HEK293T (cell line): ENCODE results near the gene ACBD3.

Experiments used
- CTCF ChIA-PET: fragments of 350-600 bp; formaldehyde crosslinking; extraction: SDS; loops from one replicate; lab custom pipeline; 2021; ENCODE audit warnings: antibody characterized with exemption, inconsistent platforms; lab: Yijun Ruan, JAX
- POLR2A ChIA-PET: fragments of 350-600 bp; formaldehyde crosslinking; extraction: SDS; loops from one replicate; lab custom pipeline; 2020; ENCODE audit warnings: antibody characterized with exemption, inconsistent platforms; lab: Yijun Ruan, JAX
- DNase-seq: peaks from one replicate; pipeline ENCODE4 v3.0.0; 2012; ENCODE audit warnings: mixed read lengths; ENCODE audit errors: extremely low spot score
- ARNT ChIP-seq: fragments of 450-650 bp; IDR thresholded peaks from 2 replicates; pipeline ENCODE4 v1.6.1; 2017; ENCODE audit warnings: mild to moderate bottlenecking
- BHLHE40 ChIP-seq: fragments of 450-650 bp; IDR thresholded peaks from 2 replicates; pipeline ENCODE4 v1.6.1; 2016; ENCODE audit warnings: mild to moderate bottlenecking, moderate library complexity, borderline replicate concordance
- CTBP1 ChIP-seq: fragments of 450-650 bp; IDR thresholded peaks from 2 replicates; pipeline ENCODE4 v1.6.1; 2016; ENCODE audit warnings: borderline replicate concordance
- ELF4 ChIP-seq: fragments of 450-650 bp; IDR thresholded peaks from 2 replicates; pipeline ENCODE4 v1.6.1; 2017; ENCODE audit warnings: antibody characterized with exemption
- FOXA1 ChIP-seq: fragments of 450-650 bp; IDR thresholded peaks from 2 replicates; pipeline ENCODE4 v1.6.1; 2016; ENCODE audit warnings: mild to moderate bottlenecking
- FOXK2 ChIP-seq: fragments of 450-650 bp; IDR thresholded peaks from 2 replicates; pipeline ENCODE4 v1.6.1; 2016; ENCODE audit warnings: mild to moderate bottlenecking
- FOXM1 ChIP-seq: fragments of 450-650 bp; IDR thresholded peaks from 2 replicates; pipeline ENCODE4 v1.6.1; 2017; ENCODE audit warnings: mild to moderate bottlenecking, borderline replicate concordance
- HDGF ChIP-seq: fragments of 450-650 bp; IDR thresholded peaks from 2 replicates; pipeline ENCODE4 v1.6.1; 2017; ENCODE audit warnings: antibody characterized with exemption, borderline replicate concordance
- L3MBTL2 ChIP-seq: fragments of 450-650 bp; conservative IDR thresholded peaks from 2 replicates; pipeline ENCODE4 v1.6.1; 2016; ENCODE audit warnings: mild to moderate bottlenecking
- LEF1 ChIP-seq: fragments of 450-650 bp; IDR thresholded peaks from 2 replicates; pipeline ENCODE4 v1.6.1; 2017; ENCODE audit warnings: mild to moderate bottlenecking, borderline replicate concordance
- NFRKB ChIP-seq: fragments of 450-650 bp; IDR thresholded peaks from 2 replicates; pipeline ENCODE4 v1.6.1; 2016; ENCODE audit warnings: mild to moderate bottlenecking, moderate library complexity
- SP1 ChIP-seq: fragments of 450-650 bp; IDR thresholded peaks from 2 replicates; pipeline ENCODE4 v1.6.1; 2017
- SUZ12 ChIP-seq: fragments of 450-650 bp; IDR thresholded peaks from 2 replicates; pipeline ENCODE4 v1.6.1; 2016; ENCODE audit warnings: mild to moderate bottlenecking
- TARDBP ChIP-seq: fragments of 450-650 bp; IDR thresholded peaks from 2 replicates; pipeline ENCODE4 v1.6.1; 2016
- ZNF384 ChIP-seq: fragments of 450-650 bp; IDR thresholded peaks from 2 replicates; pipeline ENCODE4 v1.6.1; 2016
- TF ChIP-seq, protein P1 (sequence below): fragments of 450-650 bp; IDR thresholded peaks from 2 replicates; pipeline ENCODE4 v1.6.1; 2016

The ACBD3 gene

DNA sequence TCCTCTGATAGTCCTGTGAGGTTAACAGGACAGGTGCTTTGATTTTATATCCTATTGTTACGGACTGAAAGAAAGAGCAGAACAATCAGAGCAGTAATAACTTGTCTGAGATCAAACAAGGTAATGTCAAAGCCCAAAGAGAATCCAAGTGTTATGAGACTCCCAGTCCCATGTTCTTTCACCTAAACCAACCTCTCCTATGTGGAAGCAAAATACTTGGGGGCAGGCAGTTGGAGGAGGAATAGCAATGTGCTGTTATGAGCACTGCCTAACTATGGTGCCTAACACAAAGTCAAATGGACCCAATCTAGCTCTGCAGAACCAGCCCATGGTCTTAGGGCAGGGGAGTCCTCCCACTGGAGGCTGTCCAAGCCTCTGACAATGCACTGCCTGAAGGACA lies 28.1 kb downstream of the ACBD3 start:
- ChIA-PET CTCF (no interaction called here), POLR2A (no interaction called here)
- no peak for TF ChIP-seq NFRKB
- TF ChIP-seq ZNF384 = no peak
- no peak for TF ChIP-seq FOXA1
- TF ChIP-seq, protein P1, sequence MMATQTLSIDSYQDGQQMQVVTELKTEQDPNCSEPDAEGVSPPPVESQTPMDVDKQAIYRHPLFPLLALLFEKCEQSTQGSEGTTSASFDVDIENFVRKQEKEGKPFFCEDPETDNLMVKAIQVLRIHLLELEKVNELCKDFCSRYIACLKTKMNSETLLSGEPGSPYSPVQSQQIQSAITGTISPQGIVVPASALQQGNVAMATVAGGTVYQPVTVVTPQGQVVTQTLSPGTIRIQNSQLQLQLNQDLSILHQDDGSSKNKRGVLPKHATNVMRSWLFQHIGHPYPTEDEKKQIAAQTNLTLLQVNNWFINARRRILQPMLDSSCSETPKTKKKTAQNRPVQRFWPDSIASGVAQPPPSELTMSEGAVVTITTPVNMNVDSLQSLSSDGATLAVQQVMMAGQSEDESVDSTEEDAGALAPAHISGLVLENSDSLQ = no peak
- TF ChIP-seq FOXK2 = no peak
- DNase-seq = no peak

DNA sequence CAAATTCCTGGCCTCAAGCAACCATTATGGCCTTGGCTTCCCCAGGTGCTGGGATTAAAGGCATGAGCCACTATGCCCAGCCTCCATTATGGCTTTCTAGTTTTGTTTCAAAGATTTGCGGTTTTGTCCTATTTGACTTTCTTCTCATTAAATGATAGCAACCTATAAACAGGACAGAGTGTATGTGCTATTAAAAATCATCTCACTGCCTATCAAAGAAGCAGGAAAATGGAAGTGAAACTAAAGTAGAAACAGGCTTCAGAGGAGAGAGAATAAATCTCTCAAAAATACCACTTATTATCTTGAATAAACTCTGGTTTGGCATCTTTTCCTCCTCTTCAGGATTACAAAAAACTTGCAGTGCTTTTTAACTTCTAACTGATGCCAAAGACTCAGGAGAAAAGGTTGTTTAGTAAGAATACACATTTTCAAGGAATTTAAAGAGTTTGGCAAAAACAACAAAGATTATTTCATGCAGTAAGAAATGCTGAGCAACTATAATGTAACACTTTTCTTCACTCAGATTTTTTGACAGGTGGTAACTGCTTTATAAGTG lies 28.7 kb downstream of the ACBD3 start:
- ChIA-PET POLR2A (no interaction called here), CTCF (no interaction called here)
- TF ChIP-seq SUZ12 = no peak
- no peak for TF ChIP-seq L3MBTL2
- no peak for TF ChIP-seq FOXK2
- TF ChIP-seq FOXM1 = no peak
- no peak for TF ChIP-seq BHLHE40
- TF ChIP-seq FOXA1 = no peak
- no peak for TF ChIP-seq LEF1
- no peak for TF ChIP-seq ELF4
- no peak for TF ChIP-seq NFRKB
- no peak for TF ChIP-seq ARNT
- DNase-seq = no peak

DNA sequence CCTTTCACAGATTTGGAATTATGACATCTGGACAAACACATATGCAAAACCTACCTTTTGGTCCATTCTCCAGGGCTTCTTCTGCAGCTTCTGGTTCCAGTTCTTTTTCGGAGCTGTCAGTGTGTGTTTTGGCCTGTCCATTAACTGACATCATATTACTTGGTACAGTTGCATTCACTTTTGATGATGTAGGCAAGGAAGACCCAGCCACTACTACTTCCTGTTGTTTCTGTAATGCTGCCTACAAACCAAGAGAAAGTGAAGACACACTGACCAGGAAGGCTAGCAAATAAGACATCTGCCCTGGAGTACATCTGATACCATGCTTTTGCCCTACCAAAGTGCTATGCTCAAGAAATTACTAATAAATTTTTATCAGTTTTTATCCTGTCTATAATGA lies 31.9 kb downstream of the ACBD3 start:
- ChIA-PET CTCF (interaction anchor here (1.1 kb wide), 1 partner anchor 167 kb away, joined by 3 read pairs; no protein-coding TSS in a partner anchor), POLR2A (interaction anchor here (0.8 kb wide), 1 partner anchor 30 kb away, joined by 4 read pairs; no protein-coding TSS in a partner anchor)

DNA sequence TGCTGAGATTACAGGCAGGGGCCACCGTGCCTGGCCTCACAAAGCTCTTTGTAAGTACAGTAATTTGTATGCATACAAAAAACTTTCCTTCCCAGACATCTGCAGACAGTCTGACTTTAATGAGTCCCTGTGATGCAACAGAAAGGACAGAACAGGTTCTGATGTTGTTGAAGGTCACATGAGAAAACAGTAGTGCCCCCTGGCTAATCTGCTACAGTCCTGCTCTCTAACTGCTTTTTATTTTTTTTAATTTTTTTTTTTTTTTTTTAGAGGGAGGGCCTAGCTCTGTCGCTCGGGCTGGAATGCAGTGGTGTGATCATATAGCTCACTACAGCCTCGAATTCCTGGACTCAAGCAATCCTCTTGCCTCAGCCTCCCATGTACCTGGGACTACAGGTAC lies 36.7 kb downstream of the ACBD3 start:
- DNase-seq = no peak
- CTCF ChIA-PET = interaction anchor here (0.7 to 1.6 kb wide), 4 partner anchors 15 to 189 kb away, joined by 4 to 6 read pairs (median 4); no protein-coding TSS in a partner anchor
- TF ChIP-seq SP1 (no peak), ZNF384 (peak; percentile 90)
- POLR2A ChIA-PET = no interaction called here

More for the DNA sequence above, 31.9 kb downstream of the ACBD3 start:
- no peak for DNase-seq
- TF ChIP-seq TARDBP = no peak
- TF ChIP-seq LEF1 = no peak
- TF ChIP-seq ELF4 = no peak
- TF ChIP-seq L3MBTL2 = no peak
- no peak for TF ChIP-seq FOXA1
- no peak for TF ChIP-seq ZNF384
- no peak for TF ChIP-seq CTBP1
- TF ChIP-seq NFRKB = no peak

DNA sequence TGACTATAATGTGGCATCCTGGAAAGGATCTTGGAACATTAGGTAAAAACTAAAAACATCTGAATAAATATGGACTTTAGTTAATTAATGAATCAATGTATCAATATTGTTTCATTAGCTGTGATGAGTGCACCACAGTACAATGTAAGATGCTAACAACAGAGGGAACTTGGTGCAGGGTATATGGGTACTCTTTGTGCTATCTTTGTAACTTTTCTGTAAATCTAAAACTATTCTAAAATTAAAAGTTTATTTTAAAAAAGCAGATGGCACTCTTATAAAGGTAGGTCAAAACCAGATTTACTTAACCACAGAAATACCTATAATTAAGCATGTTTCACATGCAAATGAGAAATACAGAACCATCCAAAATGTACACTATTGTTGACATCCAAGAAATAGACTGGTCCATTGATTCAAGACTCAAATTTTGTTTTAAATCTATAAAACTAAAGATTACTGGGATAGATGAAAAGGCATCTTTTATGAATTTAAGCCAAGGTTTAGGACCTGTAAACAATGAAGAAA lies 38.4 kb downstream of the ACBD3 start:
- CTCF ChIA-PET = no interaction called here
- POLR2A ChIA-PET = interaction anchor here (0.7 kb wide), 1 partner anchor 12 kb away, joined by 3 read pairs; no protein-coding TSS in a partner anchor
- TF ChIP-seq FOXK2 (no peak), NFRKB (no peak), ELF4 (no peak), CTBP1 (no peak), HDGF (no peak), TARDBP (no peak), FOXM1 (no peak), BHLHE40 (no peak), L3MBTL2 (no peak), SP1 (no peak), FOXA1 (no peak), LEF1 (no peak), ARNT (no peak), SUZ12 (no peak), ZNF384 (no peak)
- TF ChIP-seq, protein P1 = no peak
- DNase-seq = no peak

DNA sequence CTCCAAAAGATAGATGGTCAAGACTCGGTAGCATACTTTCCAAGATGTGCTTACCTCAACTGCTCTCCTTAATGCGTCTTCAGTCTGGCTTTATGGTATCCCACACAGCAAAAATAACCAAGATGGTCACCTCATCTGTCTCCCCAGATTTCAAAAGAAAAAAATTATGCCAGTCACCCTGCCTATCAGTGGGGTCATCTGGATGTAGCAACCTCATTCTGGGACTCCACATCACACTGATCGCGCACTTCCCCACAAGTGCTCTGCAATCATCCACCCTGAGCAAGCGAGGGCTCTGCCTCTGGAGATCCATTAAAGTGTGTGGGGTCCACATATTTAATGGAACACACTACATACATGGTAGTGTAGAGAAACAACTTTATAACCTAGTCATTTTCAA lies 42.5 kb downstream of the ACBD3 start:
- CTCF ChIA-PET = no interaction called here
- TF ChIP-seq, protein P1 = no peak
- TF ChIP-seq BHLHE40 (no peak), TARDBP (no peak), ELF4 (no peak), FOXK2 (no peak), HDGF (no peak), LEF1 (no peak), CTBP1 (no peak), FOXA1 (no peak), FOXM1 (no peak), L3MBTL2 (no peak), ZNF384 (no peak), NFRKB (no peak), SUZ12 (no peak), SP1 (no peak), ARNT (no peak)

More for the DNA sequence above, 42.5 kb downstream of the ACBD3 start:
- POLR2A ChIA-PET = no interaction called here
- no peak for DNase-seq
